HEK293T (cell line): ENCODE data around the gene CADM4.

ENCODE experiments used
- CTCF ChIA-PET: fragments of 350-600 bp; formaldehyde crosslinking; extraction: SDS; loops from one replicate; lab custom pipeline; 2021; ENCODE audit warnings: antibody characterized with exemption, inconsistent platforms; lab: Yijun Ruan, JAX
- POLR2A ChIA-PET: fragments of 350-600 bp; formaldehyde crosslinking; extraction: SDS; loops from one replicate; lab custom pipeline; 2020; ENCODE audit warnings: antibody characterized with exemption, inconsistent platforms; lab: Yijun Ruan, JAX
- DNase-seq: peaks from one replicate; pipeline ENCODE4 v3.0.0; 2012; ENCODE audit warnings: mixed read lengths; ENCODE audit errors: extremely low spot score
- ARNT ChIP-seq: fragments of 450-650 bp; IDR thresholded peaks from 2 replicates; pipeline ENCODE4 v1.6.1; 2017; ENCODE audit warnings: mild to moderate bottlenecking
- BHLHE40 ChIP-seq: fragments of 450-650 bp; IDR thresholded peaks from 2 replicates; pipeline ENCODE4 v1.6.1; 2016; ENCODE audit warnings: mild to moderate bottlenecking, moderate library complexity, borderline replicate concordance
- CTBP1 ChIP-seq: fragments of 450-650 bp; IDR thresholded peaks from 2 replicates; pipeline ENCODE4 v1.6.1; 2016; ENCODE audit warnings: borderline replicate concordance
- ELF4 ChIP-seq: fragments of 450-650 bp; IDR thresholded peaks from 2 replicates; pipeline ENCODE4 v1.6.1; 2017; ENCODE audit warnings: antibody characterized with exemption
- FOXA1 ChIP-seq: fragments of 450-650 bp; IDR thresholded peaks from 2 replicates; pipeline ENCODE4 v1.6.1; 2016; ENCODE audit warnings: mild to moderate bottlenecking
- FOXK2 ChIP-seq: fragments of 450-650 bp; IDR thresholded peaks from 2 replicates; pipeline ENCODE4 v1.6.1; 2016; ENCODE audit warnings: mild to moderate bottlenecking
- FOXM1 ChIP-seq: fragments of 450-650 bp; IDR thresholded peaks from 2 replicates; pipeline ENCODE4 v1.6.1; 2017; ENCODE audit warnings: mild to moderate bottlenecking, borderline replicate concordance
- HDGF ChIP-seq: fragments of 450-650 bp; IDR thresholded peaks from 2 replicates; pipeline ENCODE4 v1.6.1; 2017; ENCODE audit warnings: antibody characterized with exemption, borderline replicate concordance
- L3MBTL2 ChIP-seq: fragments of 450-650 bp; conservative IDR thresholded peaks from 2 replicates; pipeline ENCODE4 v1.6.1; 2016; ENCODE audit warnings: mild to moderate bottlenecking
- LEF1 ChIP-seq: fragments of 450-650 bp; IDR thresholded peaks from 2 replicates; pipeline ENCODE4 v1.6.1; 2017; ENCODE audit warnings: mild to moderate bottlenecking, borderline replicate concordance
- NFRKB ChIP-seq: fragments of 450-650 bp; IDR thresholded peaks from 2 replicates; pipeline ENCODE4 v1.6.1; 2016; ENCODE audit warnings: mild to moderate bottlenecking, moderate library complexity
- SP1 ChIP-seq: fragments of 450-650 bp; IDR thresholded peaks from 2 replicates; pipeline ENCODE4 v1.6.1; 2017
- SUZ12 ChIP-seq: fragments of 450-650 bp; IDR thresholded peaks from 2 replicates; pipeline ENCODE4 v1.6.1; 2016; ENCODE audit warnings: mild to moderate bottlenecking
- TARDBP ChIP-seq: fragments of 450-650 bp; IDR thresholded peaks from 2 replicates; pipeline ENCODE4 v1.6.1; 2016
- ZNF384 ChIP-seq: fragments of 450-650 bp; IDR thresholded peaks from 2 replicates; pipeline ENCODE4 v1.6.1; 2016
- TF ChIP-seq, protein P1 (sequence below): fragments of 450-650 bp; IDR thresholded peaks from 2 replicates; pipeline ENCODE4 v1.6.1; 2016

CADM4 gene

DNA sequence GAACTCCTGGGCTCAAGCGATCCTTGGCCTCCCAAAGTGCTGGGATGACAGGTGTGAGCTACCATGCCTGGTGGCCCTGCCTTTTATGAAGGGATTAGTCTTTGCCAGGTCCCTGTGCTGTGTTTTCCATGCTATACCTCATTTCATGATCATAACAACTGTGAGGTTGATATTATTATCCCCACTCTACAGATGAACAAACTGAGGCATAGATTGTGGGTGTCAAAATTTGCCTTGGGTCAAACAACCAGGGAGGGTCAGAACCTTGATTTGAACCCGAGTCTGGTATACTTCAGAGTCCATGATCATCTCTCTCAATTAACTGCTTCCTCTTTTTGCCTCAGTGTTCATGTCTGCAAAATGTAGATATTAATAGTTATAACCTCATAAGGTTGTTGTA, 57.2 kb downstream of the CADM4 start:
- TF ChIP-seq FOXK2 (no peak), ELF4 (no peak), ZNF384 (no peak), FOXA1 (no peak), ARNT (no peak), BHLHE40 (no peak), L3MBTL2 (no peak), LEF1 (no peak), FOXM1 (no peak), NFRKB (no peak), HDGF (no peak)
- TF ChIP-seq, protein P1, sequence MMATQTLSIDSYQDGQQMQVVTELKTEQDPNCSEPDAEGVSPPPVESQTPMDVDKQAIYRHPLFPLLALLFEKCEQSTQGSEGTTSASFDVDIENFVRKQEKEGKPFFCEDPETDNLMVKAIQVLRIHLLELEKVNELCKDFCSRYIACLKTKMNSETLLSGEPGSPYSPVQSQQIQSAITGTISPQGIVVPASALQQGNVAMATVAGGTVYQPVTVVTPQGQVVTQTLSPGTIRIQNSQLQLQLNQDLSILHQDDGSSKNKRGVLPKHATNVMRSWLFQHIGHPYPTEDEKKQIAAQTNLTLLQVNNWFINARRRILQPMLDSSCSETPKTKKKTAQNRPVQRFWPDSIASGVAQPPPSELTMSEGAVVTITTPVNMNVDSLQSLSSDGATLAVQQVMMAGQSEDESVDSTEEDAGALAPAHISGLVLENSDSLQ = no peak
- DNase-seq = no peak
- ChIA-PET POLR2A (no interaction called here), CTCF (interaction anchor here (1.2 kb wide), 1 partner anchor 12 kb away, joined by 6 read pairs; no protein-coding TSS in a partner anchor)

DNA sequence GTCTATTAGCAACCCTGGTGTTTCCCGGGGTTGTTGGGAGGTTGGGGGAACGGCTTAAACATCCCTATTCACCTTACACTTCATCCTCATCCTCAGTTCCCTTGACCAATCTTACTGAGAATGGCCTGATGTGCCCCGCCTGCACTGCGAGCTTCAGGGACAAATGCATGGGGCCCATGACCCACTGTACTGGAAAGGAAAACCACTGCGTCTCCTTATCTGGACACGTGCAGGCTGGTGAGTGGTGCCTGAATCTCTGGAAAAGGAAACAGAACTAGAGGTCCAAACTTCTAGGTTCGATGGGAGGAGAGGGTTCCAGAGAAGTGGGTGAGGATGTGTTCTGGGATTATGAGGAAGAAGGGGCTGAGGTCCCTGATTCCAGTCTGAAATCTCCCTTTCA, 58.2 kb downstream of the CADM4 start:
- ChIA-PET CTCF (no interaction called here), POLR2A (no interaction called here)
- DNase-seq = no peak
- TF ChIP-seq, protein P1 = no peak
- TF ChIP-seq ZNF384 (no peak), TARDBP (no peak), NFRKB (no peak), FOXM1 (no peak), SP1 (no peak), LEF1 (no peak)

DNA sequence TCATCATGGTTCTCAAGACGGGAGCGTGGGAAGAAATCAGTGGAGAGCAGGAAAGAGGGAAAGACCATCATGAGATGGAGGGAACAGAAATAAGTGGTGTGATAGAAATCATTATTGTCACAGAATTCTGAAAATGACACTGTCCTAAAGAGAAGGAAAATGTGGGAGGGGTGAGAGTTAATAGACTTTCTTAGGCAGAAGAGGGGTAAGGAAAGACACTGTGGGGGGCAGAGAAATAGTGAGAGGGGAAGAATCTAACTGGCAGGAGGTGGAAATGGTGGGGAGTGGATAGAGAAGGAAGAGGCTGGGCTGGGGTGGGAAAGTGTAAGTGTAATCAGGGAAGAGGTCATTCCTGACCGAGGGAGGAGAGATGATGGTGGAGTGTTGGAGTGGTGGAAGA, 60.9 kb downstream of the CADM4 start:
- CTCF ChIA-PET = no interaction called here
- POLR2A ChIA-PET = interaction anchor here (1.7 kb wide), 1 partner anchor 17 kb away, joined by 8 read pairs; the partner anchor contains the start of genes IRGQ and ZNF576
- no peak for DNase-seq
- TF ChIP-seq ARNT (no peak), FOXA1 (no peak), FOXK2 (no peak), CTBP1 (no peak), BHLHE40 (no peak), ELF4 (no peak), FOXM1 (no peak), TARDBP (no peak), NFRKB (no peak), LEF1 (no peak), SUZ12 (no peak), SP1 (no peak), ZNF384 (no peak), HDGF (no peak), L3MBTL2 (no peak)
- TF ChIP-seq, protein P1 = no peak

DNA sequence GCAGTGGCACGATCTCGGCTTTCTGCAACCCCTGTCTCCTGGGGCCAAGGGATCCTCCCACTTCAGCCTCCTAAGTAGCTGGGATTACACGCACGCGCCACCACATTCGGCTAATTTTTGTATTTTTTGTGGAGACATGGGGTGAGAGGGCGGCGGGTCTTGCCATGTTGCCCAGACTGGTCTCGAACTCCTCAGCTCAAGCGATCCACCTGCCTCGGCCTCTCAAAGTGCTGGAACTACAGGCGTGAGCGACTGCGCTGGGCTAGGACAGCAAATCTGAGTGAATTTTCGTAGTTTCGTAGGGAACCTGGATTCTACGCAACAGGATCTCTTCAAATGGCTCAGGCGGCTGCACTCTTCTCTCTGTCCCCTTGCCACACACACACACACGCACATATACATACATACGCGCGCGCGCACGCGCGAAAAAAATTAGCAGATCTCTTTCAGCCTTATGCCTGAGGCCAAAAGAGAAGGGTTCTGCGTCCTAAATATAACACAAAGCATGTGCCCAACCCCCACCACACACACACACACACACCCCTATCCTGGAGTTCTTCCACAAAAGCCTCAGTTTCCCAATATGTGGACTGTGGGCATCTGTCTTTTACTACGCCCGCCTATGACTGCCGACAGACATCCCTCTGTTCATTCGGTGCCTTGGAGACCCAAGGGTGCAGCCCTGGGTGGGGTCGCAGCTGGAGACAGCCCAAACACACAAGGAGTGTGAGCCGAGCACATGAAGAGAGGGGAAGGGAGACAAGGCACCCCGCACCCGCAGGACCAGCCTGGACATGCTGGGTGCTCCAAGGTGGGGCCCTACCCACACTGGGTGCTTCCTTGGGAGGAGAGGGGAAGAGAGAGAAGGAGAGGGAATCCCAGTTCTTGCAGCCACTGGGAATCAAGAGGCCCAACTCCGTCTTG, 63.4 kb downstream of the CADM4 start:
- POLR2A ChIA-PET = interaction anchor here (2.8 kb wide), 1 partner anchor 20 kb away, joined by 16 read pairs; the partner anchor contains the start of genes IRGQ and ZNF576
- no peak for TF ChIP-seq CTBP1
- TF ChIP-seq L3MBTL2 = peak; percentile 58

DNA sequence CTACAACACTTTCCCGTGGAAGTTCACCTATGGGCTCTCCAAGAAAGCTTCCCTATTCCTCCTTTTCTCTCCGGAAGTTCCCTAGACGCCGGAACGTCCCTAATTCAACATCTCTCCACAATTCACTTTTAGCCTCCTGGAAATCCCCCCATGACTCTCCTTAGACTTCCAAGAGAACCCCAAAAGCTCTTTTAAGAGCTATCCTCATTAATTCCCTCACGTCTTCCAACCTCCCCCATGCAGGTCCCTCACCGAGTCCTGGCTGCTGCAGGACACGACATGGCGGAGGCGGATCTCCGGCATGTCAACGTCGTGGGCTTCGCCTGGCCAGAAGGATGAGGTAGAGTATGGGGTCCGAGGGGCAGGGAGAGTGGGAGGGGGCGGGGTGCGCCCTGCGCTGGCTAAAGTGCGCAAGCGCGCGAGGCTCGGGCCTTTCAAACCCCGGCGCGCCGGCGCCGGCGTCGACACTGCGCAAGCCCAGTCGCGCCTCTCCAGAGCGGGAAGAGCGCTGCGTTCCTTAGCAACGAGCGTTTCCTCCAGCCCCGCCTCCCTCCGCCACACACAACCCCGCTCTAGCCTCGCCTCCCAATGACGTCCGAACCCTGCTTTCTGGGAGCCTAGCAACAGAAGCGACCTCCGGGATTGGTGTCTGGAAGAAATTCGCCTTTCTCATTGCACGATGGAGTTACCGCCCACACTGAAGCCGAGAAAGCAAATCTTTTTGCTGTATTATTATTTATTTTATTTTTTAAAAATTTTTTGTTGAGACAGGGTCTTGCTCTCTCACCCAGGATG, 64.3 kb downstream of the CADM4 start, which contains the start of the genes PINLYP and XRCC1:
TSS of gene PINLYP (plus strand) at position 646 of the 795 bp plus-strand sequence. CDS start 1,391 bp downstream, outside the sequence.
TSS of gene XRCC1 (minus strand) at position 372 of the 795 bp plus-strand sequence. CDS start at position 303, 69 bp downstream.
- ChIA-PET CTCF (interaction anchor here (0.6 to 0.9 kb wide), 2 partner anchors 40 to 146 kb away, joined by 3 read pairs; no protein-coding TSS in a partner anchor), POLR2A (interaction anchor here (0.9 to 2.8 kb wide), 3 partner anchors 18 to 43 kb away, joined by 3 to 16 read pairs (median 4); partner anchors contain the start of genes IRGQ, ZNF575 and ZNF576)
- DNase-seq = peak; percentile 99
- TF ChIP-seq HDGF = no peak
- no peak for TF ChIP-seq TARDBP
- TF ChIP-seq SP1 = no peak

More for the DNA sequence above, 63.4 kb downstream of the CADM4 start:
- CTCF ChIA-PET = interaction anchor here (0.6 kb wide), 2 partner anchors 76 to 145 kb away, joined by 3 to 10 read pairs; no protein-coding TSS in a partner anchor
- no peak for DNase-seq
